ENCODE measurements around the gene CSNK1G1. TPM values are rescaled to one million over a fixed set of nuclear protein-coding genes. Genes with fewer than 3 reads are reported as not detected.

CSNK1G1 gene
- total and polyA plus RNA-seq, 10 donors, result 2.0 to 27.1 (median 19.3) TPM

DNA sequence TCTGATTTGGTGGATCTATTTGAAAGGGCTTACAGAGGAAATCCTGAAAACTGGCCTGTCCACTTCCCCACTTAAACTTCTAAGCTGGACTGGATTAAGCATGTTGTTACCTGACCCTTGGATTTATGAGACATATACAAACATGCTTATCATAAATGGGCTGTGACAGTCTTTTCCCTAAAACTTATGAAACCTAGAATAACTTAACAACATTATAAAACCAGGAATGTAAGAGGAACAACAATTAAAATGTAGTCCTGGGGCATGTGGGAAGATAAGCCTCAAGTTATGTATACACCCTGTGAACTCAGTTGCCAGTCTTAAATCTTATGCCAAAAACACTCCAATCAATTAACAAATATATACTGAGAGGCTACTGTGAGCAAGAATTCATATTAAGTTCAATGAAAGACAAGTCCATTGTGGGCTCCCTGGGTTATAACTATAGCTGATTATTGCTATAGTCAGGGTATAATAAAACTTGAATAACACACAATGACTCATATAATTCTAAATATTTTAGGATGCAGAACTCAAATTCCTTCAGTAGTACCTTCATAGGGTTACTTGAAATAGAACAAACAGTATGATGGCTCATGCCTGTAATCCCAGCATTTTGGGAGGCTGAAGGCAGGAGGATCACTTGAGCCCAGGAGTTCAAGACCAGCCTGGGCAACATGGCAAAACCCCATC, 105.9 kb downstream of the CSNK1G1 start:
- Histone ChIP-seq H3K27ac (no peak overlapping the region), H3K36me3 (peaks cover 0 to 26% (median 3%) of the 10 kb centered on the region in 6 donors), H3K4me3 (no peak overlapping the region), H3K27me3 (replicated peaks in 1 of 7) (no peaks in the 10 kb centered on the region), H3K9me3 (no peaks in the 10 kb centered on the region), H3K4me1 (peaks cover 0 to 12% (median 0%) of the 10 kb centered on the region in 6 donors)
- TF ChIP-seq POLR2AphosphoS5 (IDR thresholded peaks at IDR 0.05) (no peak), POLR2A (IDR thresholded peaks at IDR 0.05) (no peak)
- TF ChIP-seq, protein P1, sequence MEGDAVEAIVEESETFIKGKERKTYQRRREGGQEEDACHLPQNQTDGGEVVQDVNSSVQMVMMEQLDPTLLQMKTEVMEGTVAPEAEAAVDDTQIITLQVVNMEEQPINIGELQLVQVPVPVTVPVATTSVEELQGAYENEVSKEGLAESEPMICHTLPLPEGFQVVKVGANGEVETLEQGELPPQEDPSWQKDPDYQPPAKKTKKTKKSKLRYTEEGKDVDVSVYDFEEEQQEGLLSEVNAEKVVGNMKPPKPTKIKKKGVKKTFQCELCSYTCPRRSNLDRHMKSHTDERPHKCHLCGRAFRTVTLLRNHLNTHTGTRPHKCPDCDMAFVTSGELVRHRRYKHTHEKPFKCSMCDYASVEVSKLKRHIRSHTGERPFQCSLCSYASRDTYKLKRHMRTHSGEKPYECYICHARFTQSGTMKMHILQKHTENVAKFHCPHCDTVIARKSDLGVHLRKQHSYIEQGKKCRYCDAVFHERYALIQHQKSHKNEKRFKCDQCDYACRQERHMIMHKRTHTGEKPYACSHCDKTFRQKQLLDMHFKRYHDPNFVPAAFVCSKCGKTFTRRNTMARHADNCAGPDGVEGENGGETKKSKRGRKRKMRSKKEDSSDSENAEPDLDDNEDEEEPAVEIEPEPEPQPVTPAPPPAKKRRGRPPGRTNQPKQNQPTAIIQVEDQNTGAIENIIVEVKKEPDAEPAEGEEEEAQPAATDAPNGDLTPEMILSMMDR (IDR thresholded peaks at IDR 0.05 in 8 of 11, conservative IDR thresholded peaks at IDR 0.05 in 3 of 11), result no peak
- intact Hi-C loops (cut with DNase I; ENCODE audit: low total_unique reads), result no loop called here
- DNase-seq, result no peak

DNA sequence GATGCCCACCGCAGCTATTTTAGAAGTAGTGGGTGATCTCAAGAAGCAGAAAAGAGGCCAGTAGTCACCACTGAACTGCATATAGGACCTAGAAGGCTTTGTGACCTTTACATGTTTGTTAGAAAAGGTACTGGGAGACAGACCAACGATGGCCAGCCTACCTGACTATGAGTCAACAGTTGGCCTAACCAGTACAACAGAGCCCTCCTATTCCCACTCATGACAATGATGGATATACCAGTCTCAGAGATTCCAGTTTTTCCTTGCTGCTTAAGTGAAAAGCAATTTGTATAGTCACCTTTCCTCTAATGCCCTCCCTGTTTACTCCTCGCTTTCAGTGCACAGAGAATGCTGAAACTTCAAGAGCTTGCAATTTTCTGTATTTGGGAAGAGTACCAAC, 106.6 kb downstream of the CSNK1G1 start:
- H3K36me3 ChIP-seq, result peaks cover 0 to 26% (median 3%) of the 10 kb centered on the region in 6 donors
- no peak overlapping the region for H3K4me3 ChIP-seq
- H3K9me3 ChIP-seq, result no peaks in the 10 kb centered on the region
- 93 to 98% (median 96%) methylated on average over 3 of the region's 3 CpGs for WGBS, 5 donors
- no peak for TF ChIP-seq POLR2A (IDR thresholded peaks at IDR 0.05)
- TF ChIP-seq POLR2AphosphoS5 (IDR thresholded peaks at IDR 0.05), result no peak
- TF ChIP-seq, protein P1 (IDR thresholded peaks at IDR 0.05 in 8 of 11, conservative IDR thresholded peaks at IDR 0.05 in 3 of 11), result no peak
- intact Hi-C loops (cut with DNase I; ENCODE audit: low total_unique reads), result no loop called here
- no peaks in the 10 kb centered on the region for H3K27me3 ChIP-seq (replicated peaks in 1 of 7)
- no peak for DNase-seq
- H3K4me1 ChIP-seq, result peaks cover 0 to 12% (median 0%) of the 10 kb centered on the region in 6 donors
- no peak overlapping the region for H3K27ac ChIP-seq

DNA sequence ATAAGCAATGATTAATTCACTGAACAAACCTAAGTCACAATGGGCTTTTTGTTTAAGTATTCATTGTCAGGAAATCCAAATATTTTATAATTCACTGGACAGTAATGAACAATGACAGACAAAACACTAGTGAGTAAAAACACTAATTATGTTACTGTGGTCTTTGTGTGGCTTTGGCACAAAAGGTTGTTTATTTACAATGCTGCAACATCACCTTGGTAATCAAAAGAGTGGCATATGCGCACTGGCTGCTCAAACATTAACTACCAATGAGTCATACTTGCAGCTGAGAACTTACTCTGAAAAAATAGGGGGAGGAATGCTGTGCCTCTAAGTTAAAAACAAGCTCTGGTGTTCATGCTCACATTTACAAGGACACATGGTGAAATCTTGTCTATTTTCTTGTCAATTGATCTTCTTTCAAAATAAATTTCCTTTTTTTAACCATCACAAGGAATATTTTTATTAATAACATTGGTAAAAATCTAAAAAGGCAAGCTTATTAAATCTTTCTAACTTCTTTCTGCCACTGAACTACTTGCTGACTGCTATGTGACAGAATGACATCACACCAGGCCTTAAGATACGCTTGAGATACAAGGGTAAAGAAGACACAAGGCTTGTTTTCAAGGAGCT, 107.9 kb downstream of the CSNK1G1 start:
- Histone ChIP-seq H3K36me3 (peaks cover 0 to 26% (median 3%) of the 10 kb centered on the region in 6 donors), H3K4me3 (no peak overlapping the region), H3K27ac (no peak overlapping the region), H3K9me3 (no peaks in the 10 kb centered on the region), H3K27me3 (replicated peaks in 1 of 7) (no peaks in the 10 kb centered on the region), H3K4me1 (peaks cover 0 to 12% (median 0%) of the 10 kb centered on the region in 6 donors)
- intact Hi-C loops (cut with DNase I; ENCODE audit: low total_unique reads), result no loop called here
- no peak for TF ChIP-seq POLR2A (IDR thresholded peaks at IDR 0.05)
- TF ChIP-seq, protein P1 (IDR thresholded peaks at IDR 0.05 in 8 of 11, conservative IDR thresholded peaks at IDR 0.05 in 3 of 11), result no peak
- no peak for DNase-seq
- 78 to 93% (median 84%) methylated on average over 2 of the region's 2 CpGs for WGBS, 5 donors

DNA sequence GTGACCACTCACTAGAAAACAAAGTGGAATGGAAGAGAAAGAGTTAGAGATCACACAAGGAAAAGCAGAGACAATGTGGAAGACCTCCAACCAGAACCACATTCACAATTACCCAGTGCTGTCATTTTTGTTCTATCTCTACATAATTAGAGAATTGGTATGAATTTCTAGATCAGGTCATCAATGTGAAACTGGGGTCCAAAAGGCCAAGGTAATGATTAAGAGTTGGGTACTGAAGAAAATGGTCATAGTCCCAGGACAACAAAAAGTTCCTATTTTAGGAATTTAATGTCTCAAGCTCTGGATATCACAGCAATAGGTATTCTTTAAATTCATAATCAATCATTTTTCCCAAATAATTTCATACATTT, 108.5 kb downstream of the CSNK1G1 start:
- DNase-seq, result no peak
- TF ChIP-seq POLR2A (IDR thresholded peaks at IDR 0.05) (no peak), POLR2AphosphoS5 (IDR thresholded peaks at IDR 0.05) (no peak)
- TF ChIP-seq, protein P1 (IDR thresholded peaks at IDR 0.05 in 8 of 11, conservative IDR thresholded peaks at IDR 0.05 in 3 of 11), result no peak
- H3K27me3 ChIP-seq (replicated peaks in 1 of 7), result no peaks in the 10 kb centered on the region
- H3K4me3 ChIP-seq, result no peak overlapping the region
- peaks cover 0 to 12% (median 0%) of the 10 kb centered on the region in 6 donors for H3K4me1 ChIP-seq
- no peak overlapping the region for H3K27ac ChIP-seq
- intact Hi-C loops (cut with DNase I; ENCODE audit: low total_unique reads), result no loop called here
- H3K9me3 ChIP-seq, result peaks cover 0 to 2% (median 0%) of the 10 kb centered on the region in 8 donors
- peaks cover 0 to 26% (median 3%) of the 10 kb centered on the region in 6 donors for H3K36me3 ChIP-seq
